PFSK-1 (cell line): ENCODE measurements around the gene DNAAF1.

ENCODE experiments used
- POLR2AphosphoS5 ChIP-seq: IDR thresholded peaks from 2 replicates; pipeline ENCODE4 v1.6.1; 2012; ENCODE audit warnings: low read depth, mild to moderate bottlenecking, control low read depth, low read length, moderate library complexity
- TF ChIP-seq, protein P1 (sequence below), 2 experiments: IDR thresholded peaks; 2 replicates each; pipeline versions ENCODE4 v1.6.1 to v1.8.0; 2011 to 2012; ENCODE audit warnings: low read depth in 2 of 2, low read length in 2 of 2, control low read depth in 1 of 2, inconsistent platforms in 1 of 2, mild to moderate bottlenecking in 1 of 2, moderate library complexity in 1 of 2; ENCODE audit not compliant: insufficient read depth in 1 of 2

DNA sequence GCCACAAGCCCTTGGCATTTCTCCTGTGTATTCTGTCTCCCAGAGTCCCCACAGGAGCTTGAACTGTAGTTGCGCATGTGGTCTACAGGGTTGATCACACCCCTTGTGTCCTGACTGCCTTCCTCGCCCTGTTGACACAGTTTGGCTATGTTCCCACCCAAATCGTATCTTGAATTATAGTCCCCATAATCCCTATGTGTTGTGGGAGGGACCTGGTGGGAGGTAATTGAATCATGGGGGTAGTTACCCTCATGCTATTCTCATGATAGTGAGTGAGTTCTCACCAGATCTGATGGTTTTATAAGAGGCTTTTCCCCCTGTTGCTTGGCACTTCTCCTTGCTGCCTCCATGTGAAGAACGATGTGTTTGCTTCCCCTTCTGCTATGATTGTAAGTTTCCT, 67.0 kb downstream of the DNAAF1 start:
- no peak for TF ChIP-seq POLR2AphosphoS5
- TF ChIP-seq, protein P1, sequence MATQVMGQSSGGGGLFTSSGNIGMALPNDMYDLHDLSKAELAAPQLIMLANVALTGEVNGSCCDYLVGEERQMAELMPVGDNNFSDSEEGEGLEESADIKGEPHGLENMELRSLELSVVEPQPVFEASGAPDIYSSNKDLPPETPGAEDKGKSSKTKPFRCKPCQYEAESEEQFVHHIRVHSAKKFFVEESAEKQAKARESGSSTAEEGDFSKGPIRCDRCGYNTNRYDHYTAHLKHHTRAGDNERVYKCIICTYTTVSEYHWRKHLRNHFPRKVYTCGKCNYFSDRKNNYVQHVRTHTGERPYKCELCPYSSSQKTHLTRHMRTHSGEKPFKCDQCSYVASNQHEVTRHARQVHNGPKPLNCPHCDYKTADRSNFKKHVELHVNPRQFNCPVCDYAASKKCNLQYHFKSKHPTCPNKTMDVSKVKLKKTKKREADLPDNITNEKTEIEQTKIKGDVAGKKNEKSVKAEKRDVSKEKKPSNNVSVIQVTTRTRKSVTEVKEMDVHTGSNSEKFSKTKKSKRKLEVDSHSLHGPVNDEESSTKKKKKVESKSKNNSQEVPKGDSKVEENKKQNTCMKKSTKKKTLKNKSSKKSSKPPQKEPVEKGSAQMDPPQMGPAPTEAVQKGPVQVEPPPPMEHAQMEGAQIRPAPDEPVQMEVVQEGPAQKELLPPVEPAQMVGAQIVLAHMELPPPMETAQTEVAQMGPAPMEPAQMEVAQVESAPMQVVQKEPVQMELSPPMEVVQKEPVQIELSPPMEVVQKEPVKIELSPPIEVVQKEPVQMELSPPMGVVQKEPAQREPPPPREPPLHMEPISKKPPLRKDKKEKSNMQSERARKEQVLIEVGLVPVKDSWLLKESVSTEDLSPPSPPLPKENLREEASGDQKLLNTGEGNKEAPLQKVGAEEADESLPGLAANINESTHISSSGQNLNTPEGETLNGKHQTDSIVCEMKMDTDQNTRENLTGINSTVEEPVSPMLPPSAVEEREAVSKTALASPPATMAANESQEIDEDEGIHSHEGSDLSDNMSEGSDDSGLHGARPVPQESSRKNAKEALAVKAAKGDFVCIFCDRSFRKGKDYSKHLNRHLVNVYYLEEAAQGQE (IDR thresholded peaks at IDR 0.05; ENCODE audit: insufficient read depth in 1 of 2, low read depth in 2 of 2, low read length in 2 of 2): no peak
